ENCODE results near the gene SCAPER. TPM values are rescaled to one million over a fixed set of nuclear protein-coding genes. Genes with fewer than 3 reads are reported as not detected.

SCAPER gene
- total RNA-seq, 1 experiment from 2014 or later = 7.4 TPM

- Histone ChIP-seq H3K23me2 (ENCODE audit: insufficient read length, low read depth, low read length, poor library complexity, severe bottlenecking) (no peaks in the 10 kb centered on the region), H4K91ac (ENCODE audit: insufficient read length, low read depth, low read length) (no peak overlapping the region), H2AFZ (ENCODE audit: low read length) (no peak overlapping the region), H4K8ac (replicated peaks; ENCODE audit: insufficient read length, low read depth, low read length) (no peak overlapping the region), H3K4ac (ENCODE audit: low read depth, low read length) (no peak overlapping the region), H4K5ac (ENCODE audit: insufficient read length, low read depth, low read length) (no peak overlapping the region), H3K9me3 (ENCODE audit: control insufficient read depth, low read depth, low read length) (no peaks in the 10 kb centered on the region), H3K27me3 (ENCODE audit: insufficient read depth, low read length) (no peaks in the 10 kb centered on the region), H3K56ac (ENCODE audit: insufficient read length, low read depth, low read length) (no peak overlapping the region), H3K4me2 (ENCODE audit: insufficient read depth, insufficient read length, low read length) (no peak overlapping the region), H2BK12ac (ENCODE audit: insufficient read length, low read depth, low read length) (no peak overlapping the region), H2BK5ac (ENCODE audit: insufficient read length, low read length) (no peak overlapping the region), H4K20me1 (ENCODE audit: control insufficient read depth, insufficient read depth, insufficient read length) (no peaks in the 10 kb centered on the region), H3K79me2 (ENCODE audit: insufficient read depth, low read length) (no peaks in the 10 kb centered on the region), H3K27ac (ENCODE audit: insufficient read length, low read depth, low read length) (no peak overlapping the region), H3K4me1 (ENCODE audit: insufficient read depth, low read length) (no peaks in the 10 kb centered on the region), H2AK5ac (ENCODE audit: insufficient read length, low read length) (no peak overlapping the region), H3K9ac (ENCODE audit: extremely low read depth, insufficient read length, low read length) (no peak overlapping the region), H2BK15ac (ENCODE audit: low read depth, low read length) (no peak overlapping the region), H2BK120ac (ENCODE audit: low read depth, low read length, poor library complexity, severe bottlenecking) (no peak overlapping the region), H3K18ac (ENCODE audit: insufficient read length, low read depth, low read length) (no peak overlapping the region), H2BK20ac (ENCODE audit: low read depth, low read length, poor library complexity, severe bottlenecking) (no peak overlapping the region), H3K23ac (ENCODE audit: insufficient read length, low read depth, low read length) (no peak overlapping the region), H3K79me1 (ENCODE audit: insufficient read depth, low read depth, low read length, poor library complexity, severe bottlenecking) (no peaks in the 10 kb centered on the region), H3K14ac (ENCODE audit: insufficient read depth, low read length) (no peak overlapping the region), H3T11ph (ENCODE audit: low read length) (no peak overlapping the region)
- WGBS (ENCODE audit: extremely low coverage, insufficient read length, low lambda C conversion rate) = no CpG with 5 or more reads among the region's 4 CpGs
- Mint-ChIP-seq H3K4me3 (no peak overlapping the region), H3K36me3 (ENCODE audit: insufficient read depth in 1 of 3, low read depth in 3 of 3) (peaks cover 17 to 40% (median 18%) of the 10 kb centered on the region in 3 experiments), H3K27me3 (ENCODE audit: low read depth) (no peaks in the 10 kb centered on the region), H3K9me3 (peaks cover 17 to 20% of the 10 kb centered on the region in 2 experiments), H3K27ac (no peak overlapping the region), H3K4me1 (peaks cover 3% of the 10 kb centered on the region in 2 experiments; a peak in 2 of 4 replicates)
- DNase-seq = no peak
- TF ChIP-seq, protein P1, sequence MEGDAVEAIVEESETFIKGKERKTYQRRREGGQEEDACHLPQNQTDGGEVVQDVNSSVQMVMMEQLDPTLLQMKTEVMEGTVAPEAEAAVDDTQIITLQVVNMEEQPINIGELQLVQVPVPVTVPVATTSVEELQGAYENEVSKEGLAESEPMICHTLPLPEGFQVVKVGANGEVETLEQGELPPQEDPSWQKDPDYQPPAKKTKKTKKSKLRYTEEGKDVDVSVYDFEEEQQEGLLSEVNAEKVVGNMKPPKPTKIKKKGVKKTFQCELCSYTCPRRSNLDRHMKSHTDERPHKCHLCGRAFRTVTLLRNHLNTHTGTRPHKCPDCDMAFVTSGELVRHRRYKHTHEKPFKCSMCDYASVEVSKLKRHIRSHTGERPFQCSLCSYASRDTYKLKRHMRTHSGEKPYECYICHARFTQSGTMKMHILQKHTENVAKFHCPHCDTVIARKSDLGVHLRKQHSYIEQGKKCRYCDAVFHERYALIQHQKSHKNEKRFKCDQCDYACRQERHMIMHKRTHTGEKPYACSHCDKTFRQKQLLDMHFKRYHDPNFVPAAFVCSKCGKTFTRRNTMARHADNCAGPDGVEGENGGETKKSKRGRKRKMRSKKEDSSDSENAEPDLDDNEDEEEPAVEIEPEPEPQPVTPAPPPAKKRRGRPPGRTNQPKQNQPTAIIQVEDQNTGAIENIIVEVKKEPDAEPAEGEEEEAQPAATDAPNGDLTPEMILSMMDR (conservative IDR thresholded peaks at IDR 0.05) = no peak
Measured at GRCh38 chr15:76898102-76898501, 7.0 kb downstream of the SCAPER start.

All from H9 (cell line).